LNCAP (cell line): ENCODE data around the gene SLX9.

ENCODE experiments used
- TF ChIP-seq, protein P1 (sequence below): fragments of 450-650 bp; IDR thresholded peaks from 2 replicates; pipeline ENCODE4 v1.5.1; 2017; ENCODE audit warnings: mild to moderate bottlenecking

Gene SLX9

DNA sequence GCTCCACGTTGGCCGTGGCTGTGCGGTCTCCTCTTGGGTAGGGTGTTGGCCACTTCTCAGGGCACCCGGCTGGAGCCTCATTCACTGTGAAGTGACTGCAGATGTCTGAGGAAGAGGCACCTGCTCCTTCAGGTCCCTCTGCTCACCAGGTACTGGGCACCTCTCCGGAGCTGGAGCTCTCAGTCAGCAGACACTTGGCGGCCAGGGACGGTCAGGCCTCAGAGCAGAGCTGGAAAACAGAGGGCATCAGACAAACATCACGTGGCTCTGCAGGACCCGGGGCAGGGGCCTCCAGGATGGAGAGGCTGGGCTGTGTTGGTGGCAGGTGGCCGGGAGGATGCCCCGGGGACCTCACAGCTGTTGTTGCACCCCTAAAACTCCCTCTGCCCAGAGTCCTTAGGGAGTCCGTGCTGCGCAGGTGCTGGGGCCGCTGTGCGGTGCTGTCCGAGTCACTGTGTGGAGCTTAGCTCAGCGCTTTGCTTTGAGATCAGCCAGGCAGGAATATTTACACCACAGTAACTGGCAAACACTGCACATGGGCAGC lies 59.7 kb downstream of the SLX9 start:
- TF ChIP-seq, protein P1, sequence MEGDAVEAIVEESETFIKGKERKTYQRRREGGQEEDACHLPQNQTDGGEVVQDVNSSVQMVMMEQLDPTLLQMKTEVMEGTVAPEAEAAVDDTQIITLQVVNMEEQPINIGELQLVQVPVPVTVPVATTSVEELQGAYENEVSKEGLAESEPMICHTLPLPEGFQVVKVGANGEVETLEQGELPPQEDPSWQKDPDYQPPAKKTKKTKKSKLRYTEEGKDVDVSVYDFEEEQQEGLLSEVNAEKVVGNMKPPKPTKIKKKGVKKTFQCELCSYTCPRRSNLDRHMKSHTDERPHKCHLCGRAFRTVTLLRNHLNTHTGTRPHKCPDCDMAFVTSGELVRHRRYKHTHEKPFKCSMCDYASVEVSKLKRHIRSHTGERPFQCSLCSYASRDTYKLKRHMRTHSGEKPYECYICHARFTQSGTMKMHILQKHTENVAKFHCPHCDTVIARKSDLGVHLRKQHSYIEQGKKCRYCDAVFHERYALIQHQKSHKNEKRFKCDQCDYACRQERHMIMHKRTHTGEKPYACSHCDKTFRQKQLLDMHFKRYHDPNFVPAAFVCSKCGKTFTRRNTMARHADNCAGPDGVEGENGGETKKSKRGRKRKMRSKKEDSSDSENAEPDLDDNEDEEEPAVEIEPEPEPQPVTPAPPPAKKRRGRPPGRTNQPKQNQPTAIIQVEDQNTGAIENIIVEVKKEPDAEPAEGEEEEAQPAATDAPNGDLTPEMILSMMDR = no peak

DNA sequence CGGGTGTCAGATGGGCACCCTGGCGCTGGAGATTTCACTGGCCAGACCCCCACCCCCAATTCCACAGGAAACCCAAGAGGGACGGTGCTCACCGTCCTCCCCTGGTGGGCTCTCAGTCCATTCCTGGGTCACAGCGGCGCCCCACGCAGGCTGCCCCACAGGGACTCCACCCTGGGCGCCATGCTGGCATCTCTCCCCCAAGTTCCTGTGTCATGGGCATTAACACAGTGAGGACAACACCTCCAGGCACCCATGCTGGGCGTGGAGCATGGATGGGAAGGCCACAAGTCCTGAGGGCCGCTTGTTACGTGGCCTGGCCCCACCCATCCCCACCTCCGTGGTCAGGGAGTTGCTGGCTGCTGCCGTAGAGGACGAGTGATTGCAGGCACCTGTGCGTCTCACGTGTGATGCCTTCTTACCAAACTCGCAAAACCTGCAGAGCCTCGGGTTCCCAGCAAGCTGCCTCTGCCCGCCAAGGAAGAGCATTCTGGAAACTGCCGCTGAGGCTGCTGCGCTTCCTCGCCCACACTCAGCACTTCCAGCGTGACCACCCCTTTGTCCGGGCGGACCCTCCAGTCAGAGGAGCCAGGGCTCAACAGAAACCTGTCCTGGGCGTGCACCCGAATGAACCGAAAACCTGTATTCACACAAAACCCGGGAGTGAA lies 60.3 kb downstream of the SLX9 start:
- TF ChIP-seq, protein P1 = no peak

DNA sequence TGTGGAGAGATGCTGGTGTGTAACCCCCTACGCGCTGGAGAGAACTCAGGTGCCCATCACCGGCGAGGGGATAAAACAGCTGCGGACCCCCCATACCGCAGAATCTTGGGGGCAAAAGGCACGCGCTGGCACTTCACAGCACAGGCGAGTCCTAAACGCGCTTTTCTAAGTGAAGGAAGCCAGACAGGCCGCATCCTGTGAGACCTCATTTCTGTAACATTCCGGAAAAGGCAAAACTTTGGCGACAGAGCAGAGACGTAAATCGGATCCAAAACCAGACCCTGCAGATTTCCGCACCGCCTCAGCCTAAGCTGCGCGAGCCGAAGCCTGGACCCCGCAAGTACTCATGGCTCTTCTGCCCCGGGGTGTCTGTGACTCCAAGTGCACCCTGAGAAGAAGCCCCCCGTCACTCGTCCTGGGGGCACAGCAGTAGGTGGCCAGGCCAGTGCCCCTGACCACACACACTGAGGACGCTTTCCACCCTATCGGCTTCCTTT lies 60.9 kb downstream of the SLX9 start:
- TF ChIP-seq, protein P1 = no peak

DNA sequence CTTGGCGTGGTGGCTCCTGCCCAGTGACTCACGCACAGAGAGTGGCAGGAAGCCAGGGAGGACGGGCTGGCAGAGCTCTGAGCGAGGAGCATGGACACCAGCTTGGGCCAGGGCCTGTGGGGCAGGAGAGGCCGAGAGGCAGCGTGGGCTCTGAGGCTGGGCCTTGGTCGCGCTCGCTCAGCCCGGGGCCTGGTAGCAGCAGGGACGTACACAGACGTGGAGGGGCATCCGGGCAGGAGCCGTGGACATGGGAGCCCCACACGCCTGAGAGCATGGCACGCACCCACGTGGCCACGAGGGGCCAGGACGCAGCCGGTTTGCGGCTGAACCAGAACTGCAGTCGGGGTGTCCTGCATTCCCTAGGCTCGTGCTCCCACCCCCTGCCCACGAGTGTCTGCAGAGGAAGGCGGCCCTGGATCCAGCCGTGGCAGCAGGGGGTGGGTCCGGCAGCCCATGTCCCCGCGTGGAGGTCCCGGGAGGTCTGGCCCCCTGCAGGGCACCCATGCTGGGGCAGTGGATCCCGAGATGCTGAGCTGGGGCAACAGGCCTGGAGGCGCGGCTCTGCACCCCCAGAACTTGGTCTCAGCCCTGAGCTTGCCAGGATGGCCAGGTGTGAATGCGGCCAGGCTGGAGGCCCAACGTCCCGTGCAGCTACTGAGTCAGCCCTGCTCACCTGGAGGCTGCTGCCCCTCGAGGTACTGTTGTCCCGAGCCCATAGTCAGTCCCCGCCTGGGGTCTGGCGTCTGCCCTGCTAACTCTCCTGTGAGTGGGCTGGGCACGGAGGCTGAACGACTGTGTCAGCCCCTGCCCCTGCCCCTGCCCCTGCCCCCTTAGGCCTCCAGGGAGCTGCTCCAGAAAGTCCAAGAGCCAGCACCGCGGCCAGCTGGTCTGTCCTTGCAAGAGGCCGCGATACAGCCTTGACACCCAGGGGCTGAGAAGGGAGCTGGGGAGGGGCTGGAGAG lies 61.6 kb downstream of the SLX9 start:
- TF ChIP-seq, protein P1 = no peak

DNA sequence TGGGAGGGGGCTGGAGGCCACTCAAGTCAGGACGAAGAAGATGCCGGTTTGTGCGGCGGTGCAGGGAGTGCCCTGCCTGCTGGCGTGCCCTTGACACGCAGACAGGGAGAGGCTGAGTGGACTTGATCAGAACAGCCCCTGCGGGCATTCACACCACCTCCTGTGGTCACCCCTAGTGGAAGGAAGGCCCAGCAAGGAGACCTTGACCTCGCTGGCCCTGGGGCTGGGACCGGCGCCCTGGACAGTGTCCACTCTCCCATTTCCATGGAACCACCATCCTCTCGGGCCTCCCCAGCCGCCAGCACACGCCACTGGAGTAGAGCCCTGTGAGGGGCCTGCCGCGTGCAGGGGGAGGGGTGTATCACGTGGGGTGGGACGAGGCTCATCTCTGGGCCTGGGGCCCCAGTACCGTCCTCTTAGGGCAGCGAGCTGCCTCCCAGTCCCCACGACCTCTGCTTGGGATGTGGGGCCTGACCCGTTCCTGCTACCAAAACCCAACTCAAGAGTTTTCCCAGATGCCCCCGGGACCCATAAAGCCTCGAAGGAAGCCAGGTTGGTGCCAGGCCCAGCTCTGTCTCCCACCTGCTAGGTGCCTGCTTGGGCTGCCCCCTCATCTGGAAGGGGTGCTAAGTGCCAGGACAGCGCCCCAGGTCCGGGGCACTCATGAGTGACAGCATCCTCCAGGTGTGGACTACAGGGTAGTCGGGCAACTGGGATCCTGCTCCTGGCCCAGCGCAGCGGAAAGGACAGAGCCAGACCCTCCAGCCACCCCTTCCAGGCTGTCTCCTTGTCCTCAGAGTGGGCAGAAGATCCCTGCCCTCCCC lies 62.8 kb downstream of the SLX9 start:
- TF ChIP-seq, protein P1 = no peak

DNA sequence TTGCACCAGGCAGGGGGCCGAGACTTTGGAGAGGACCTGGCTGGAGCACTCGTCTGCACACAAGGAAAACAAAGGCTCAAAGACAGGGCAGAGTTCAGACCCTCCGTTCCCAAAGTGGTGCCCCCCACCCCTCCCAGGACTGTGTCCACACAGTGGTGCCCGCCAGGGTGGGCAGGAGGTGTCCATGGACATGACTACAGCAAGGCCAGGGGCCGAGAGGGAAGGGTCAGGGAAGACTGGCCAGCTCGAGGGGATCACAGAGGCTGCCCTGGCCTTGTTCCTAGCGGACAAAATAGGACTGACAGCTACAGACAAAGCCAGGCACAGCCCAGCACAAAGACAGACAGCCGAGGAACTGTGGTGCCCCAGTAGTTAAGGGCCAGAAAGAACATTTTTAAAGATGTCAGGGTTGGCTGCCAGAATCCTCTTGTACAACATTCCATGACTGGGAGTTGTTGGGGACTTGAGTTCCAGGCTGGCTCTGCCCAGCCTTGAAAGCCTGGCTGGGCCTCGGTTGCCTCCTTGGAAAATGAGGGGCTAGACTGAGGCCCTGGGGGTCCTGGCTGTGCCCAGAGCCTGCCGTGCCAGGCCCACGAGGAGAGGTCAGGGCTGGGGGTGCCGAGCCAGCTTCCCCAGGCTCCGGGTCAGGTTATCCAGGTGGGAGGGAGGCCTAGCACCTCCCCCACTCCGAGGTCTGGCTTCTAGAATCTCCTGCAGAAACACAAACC lies 63.7 kb downstream of the SLX9 start:
- TF ChIP-seq, protein P1 = no peak
